KOPT-K1 (cell line): ENCODE measurements around the gene CACNA1E.

Experiments used
- H3K27ac ChIP-seq: fragments of 200-600 bp; sonication (generic); 2 replicates; pipeline ENCODE4 v1.5.1; 2016; ENCODE audit warnings: antibody characterized with exemption, mild to moderate bottlenecking, low read depth, low read length; ENCODE audit not compliant: poor library complexity, severe bottlenecking
- H3K36me3 ChIP-seq: fragments of 200-600 bp; sonication (generic); 2 replicates; pipeline ENCODE4 v1.5.1; 2017; ENCODE audit warnings: antibody characterized with exemption, mild to moderate bottlenecking, low read length, moderate library complexity; ENCODE audit not compliant: insufficient read depth
- H3K9me3 ChIP-seq: fragments of 200-600 bp; sonication (generic); 2 replicates; pipeline ENCODE4 v1.5.1; 2017; ENCODE audit warnings: antibody characterized with exemption, low read length, mild to moderate bottlenecking; ENCODE audit not compliant: insufficient read depth, poor library complexity, severe bottlenecking

Gene CACNA1E

DNA sequence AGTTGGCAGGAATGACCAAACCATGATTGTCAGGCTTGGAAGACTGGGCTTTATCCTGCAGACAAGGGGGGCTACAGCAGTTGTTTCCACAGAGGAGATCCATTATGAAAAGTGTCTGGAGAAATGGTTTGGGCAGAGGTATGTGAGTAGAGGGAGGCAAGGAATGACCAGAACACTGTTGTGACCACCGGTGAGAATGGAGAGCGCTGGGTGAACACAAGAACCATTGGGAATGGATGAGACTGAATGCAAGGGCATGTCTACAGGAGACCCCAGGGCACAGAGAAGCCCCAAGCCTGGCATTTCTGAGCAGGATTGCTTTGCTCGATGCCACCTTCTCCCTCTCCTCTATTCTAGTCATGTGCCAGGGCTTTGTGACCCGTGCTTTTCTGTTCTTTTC, 125.1 kb downstream of the CACNA1E start:
- H3K9me3 ChIP-seq: no peaks in the 10 kb centered on the region
- H3K36me3 ChIP-seq: no peaks in the 10 kb centered on the region
- no peak overlapping the region for H3K27ac ChIP-seq

GRCh38 chr1:181608948-181609347, 125.6 kb downstream of the CACNA1E start:
- no peaks in the 10 kb centered on the region for H3K36me3 ChIP-seq
- no peak overlapping the region for H3K27ac ChIP-seq
- no peaks in the 10 kb centered on the region for H3K9me3 ChIP-seq

- Histone ChIP-seq H3K9me3 (no peaks in the 10 kb centered on the region), H3K27ac (no peak overlapping the region), H3K36me3 (no peaks in the 10 kb centered on the region)
Observed at GRCh38 chr1:181612100-181612499, 128.8 kb downstream of the CACNA1E start.

- no peaks in the 10 kb centered on the region for H3K36me3 ChIP-seq
- no peaks in the 10 kb centered on the region for H3K9me3 ChIP-seq
- H3K27ac ChIP-seq: no peak overlapping the region
Observed at GRCh38 chr1:181618559-181618958, 135.2 kb downstream of the CACNA1E start.

DNA sequence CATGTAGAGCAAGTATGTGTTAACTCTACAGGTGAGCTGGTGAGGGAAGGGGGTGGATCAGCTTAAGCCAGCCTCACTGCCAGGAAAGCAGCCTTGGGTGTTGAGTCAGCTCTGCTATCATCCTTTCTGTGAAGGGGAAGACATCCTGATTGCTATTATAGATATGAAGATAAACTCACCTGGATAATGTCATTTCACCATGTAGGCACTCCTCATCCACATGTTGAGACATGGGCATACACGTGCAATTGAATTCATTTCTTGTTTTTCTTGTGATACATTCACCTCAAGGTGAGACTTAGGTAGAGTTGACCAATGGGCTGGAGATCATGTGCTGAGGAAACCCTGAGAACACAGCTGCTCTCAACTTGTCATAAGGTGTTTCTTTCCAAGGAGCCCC, 136.9 kb downstream of the CACNA1E start:
- Histone ChIP-seq H3K36me3 (no peaks in the 10 kb centered on the region), H3K9me3 (no peaks in the 10 kb centered on the region), H3K27ac (no peak overlapping the region)

GRCh38 chr1:181623850-181624249, 140.5 kb downstream of the CACNA1E start:
- Histone ChIP-seq H3K9me3 (no peaks in the 10 kb centered on the region), H3K27ac (no peak overlapping the region), H3K36me3 (no peaks in the 10 kb centered on the region)

DNA sequence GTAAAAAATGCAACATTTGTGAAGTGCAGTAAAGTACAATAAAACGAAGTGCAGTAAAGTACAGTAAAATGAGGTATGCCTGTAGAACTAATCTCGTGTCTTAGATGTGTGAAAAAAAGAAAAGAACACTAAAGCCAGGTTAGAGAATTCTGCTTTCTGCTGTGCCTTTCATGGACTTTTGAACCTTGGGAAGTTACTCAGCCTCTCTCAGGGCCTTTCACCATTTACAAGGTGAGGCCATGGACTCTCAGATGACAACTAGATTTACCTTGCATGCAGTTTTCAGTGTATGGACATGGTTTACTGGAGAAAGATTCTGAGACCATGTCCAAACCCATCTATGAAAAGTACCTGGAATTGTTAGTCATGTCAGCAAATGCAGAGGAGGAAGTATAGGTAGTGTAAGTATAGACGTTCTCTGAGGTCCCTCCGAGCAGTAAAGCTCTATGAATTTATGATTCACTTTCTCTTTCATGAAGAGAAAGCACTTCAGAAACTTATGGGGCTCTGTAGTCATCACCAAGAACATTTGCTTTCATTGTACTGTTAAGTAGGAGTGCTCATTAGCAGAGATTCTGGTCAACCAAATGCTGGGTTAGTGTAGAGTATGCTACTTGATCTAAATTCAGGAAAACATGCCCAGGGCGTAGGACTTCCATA, 143.1 kb downstream of the CACNA1E start:
- H3K9me3 ChIP-seq: no peaks in the 10 kb centered on the region
- H3K36me3 ChIP-seq: no peaks in the 10 kb centered on the region
- H3K27ac ChIP-seq: no peak overlapping the region

GRCh38 chr1:181630398-181630797, 147.1 kb downstream of the CACNA1E start:
- H3K27ac ChIP-seq: no peak overlapping the region
- H3K9me3 ChIP-seq: no peaks in the 10 kb centered on the region

DNA sequence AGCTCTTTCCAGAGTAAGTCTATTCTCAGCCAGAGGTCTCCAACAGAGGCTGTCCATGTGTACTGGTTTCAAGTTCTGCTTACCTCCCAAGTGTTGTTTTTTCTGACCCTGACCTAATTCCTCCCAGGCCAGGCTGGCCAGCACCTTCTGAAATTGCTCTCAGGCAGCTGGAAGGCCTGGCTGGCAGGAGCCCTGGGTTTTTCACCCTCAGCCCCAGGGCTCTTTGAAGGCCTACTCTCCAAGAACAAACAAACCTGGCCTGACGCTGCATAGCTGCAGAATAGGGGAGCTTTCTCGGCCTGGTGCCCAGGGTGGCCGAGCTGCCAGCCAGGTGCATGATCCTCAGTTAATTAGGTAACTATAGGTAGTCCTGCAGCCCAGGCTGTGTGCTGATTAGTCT, 147.5 kb downstream of the CACNA1E start:
- no peaks in the 10 kb centered on the region for H3K9me3 ChIP-seq
- H3K27ac ChIP-seq: no peak overlapping the region
- no peaks in the 10 kb centered on the region for H3K36me3 ChIP-seq

More at GRCh38 chr1:181630398-181630797, 147.1 kb downstream of the CACNA1E start:
- H3K36me3 ChIP-seq: no peaks in the 10 kb centered on the region

- Histone ChIP-seq H3K36me3 (no peaks in the 10 kb centered on the region), H3K9me3 (no peaks in the 10 kb centered on the region), H3K27ac (no peak overlapping the region)
Observed at GRCh38 chr1:181632492-181632891, 149.2 kb downstream of the CACNA1E start.

DNA sequence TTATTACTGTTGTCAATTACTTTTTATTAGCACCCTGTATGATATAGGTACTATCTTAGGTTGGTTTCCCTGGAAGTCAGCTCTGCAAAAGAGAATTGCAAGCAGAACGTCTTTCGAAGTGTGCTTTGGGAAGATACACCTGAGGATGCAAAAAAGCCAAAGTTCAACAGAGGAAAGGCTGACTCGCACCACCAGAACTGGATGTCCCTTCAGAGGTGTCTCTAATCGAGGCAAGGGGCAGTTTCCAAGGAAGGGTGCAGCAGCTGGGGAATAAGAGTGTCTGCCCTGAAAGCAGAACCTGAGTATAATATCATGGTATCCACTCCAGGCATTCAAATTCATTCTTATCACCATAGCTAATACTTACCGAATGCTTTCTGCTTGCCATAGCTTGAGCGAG, 149.6 kb downstream of the CACNA1E start:
- no peaks in the 10 kb centered on the region for H3K36me3 ChIP-seq
- H3K27ac ChIP-seq: no peak overlapping the region
- no peaks in the 10 kb centered on the region for H3K9me3 ChIP-seq

DNA sequence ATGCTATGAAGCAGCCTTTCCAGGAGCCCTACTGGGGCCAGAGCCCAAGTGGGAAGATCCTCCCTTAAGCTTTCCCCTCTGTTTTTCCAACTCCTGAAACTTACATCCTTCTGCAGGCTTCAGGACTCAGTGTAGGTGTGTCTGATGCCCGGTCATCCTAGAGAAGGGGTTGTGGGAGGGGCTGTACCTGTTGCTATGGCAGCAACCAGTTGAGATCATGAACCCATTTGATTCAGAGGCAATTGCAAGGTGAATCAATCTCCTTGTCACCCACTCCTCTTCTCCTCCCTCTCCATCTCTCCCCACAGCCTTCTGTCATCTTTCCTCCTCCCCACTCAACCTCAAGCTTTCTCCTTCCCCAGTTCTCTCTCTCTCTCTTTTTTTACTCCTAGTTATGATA, 151.8 kb downstream of the CACNA1E start:
- H3K9me3 ChIP-seq: no peaks in the 10 kb centered on the region
- no peaks in the 10 kb centered on the region for H3K36me3 ChIP-seq

DNA sequence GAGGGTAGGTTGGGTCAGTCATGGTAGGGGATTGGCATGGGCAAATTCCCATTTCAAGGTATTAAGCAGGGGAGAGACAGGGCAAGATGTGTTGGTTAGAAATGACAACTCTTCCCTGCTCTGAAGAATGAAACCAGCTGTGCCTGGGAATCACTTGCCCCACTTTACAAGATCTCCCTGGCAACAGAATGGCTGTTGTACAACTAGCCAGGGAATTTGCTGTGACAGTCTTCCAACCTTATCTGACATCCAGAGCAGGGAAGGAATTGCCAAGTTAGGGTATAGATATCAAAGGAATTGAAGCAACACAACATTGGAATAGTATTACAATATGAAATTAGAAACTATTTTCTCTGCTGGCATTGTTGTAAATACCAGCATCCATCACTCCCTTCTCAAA, 154.7 kb downstream of the CACNA1E start:
- H3K36me3 ChIP-seq: no peaks in the 10 kb centered on the region
- no peak overlapping the region for H3K27ac ChIP-seq
- no peaks in the 10 kb centered on the region for H3K9me3 ChIP-seq

More for the DNA sequence above, 151.8 kb downstream of the CACNA1E start:
- H3K27ac ChIP-seq: no peak overlapping the region

DNA sequence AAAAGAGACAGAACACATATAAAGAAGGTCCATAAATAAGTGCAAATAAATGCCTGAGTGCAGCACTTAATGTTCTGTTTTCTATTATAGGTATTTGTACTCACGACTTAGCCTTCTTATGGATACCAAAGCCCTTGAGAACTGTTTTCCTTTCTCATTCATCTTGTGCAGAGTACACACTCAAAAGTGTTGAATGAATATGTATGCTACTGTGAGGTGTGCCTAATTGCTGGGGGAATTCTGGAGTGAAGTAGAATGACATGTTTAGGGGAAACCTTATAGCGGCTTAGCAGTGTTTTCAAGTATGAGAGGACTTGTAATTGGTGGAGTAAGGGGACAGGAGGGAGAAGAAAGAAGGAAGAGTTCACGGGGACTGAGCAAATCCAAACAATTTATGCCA, 157.6 kb downstream of the CACNA1E start:
- Histone ChIP-seq H3K36me3 (no peaks in the 10 kb centered on the region), H3K27ac (no peak overlapping the region), H3K9me3 (no peaks in the 10 kb centered on the region)

DNA sequence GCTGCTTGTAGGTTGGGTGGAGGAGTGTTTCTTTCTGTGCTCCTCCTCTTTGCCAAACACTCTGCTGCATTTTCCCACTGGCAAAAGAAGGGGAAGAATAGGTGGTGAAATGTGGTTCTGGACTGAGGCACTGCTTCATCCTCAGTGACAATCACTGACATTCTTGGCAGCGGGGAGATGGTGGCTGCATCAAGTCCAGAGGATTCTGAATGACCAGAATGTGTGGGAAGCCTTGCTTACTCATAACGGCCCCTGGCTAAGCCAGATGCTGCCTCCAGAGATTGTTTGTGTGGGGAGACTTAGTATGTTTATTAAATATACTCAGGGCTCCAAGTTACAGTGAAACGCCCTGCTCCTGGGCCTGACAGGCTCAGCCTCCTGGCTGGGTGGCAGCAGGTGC, 160.3 kb downstream of the CACNA1E start:
- H3K27ac ChIP-seq: no peak overlapping the region
- H3K36me3 ChIP-seq: no peaks in the 10 kb centered on the region
- no peaks in the 10 kb centered on the region for H3K9me3 ChIP-seq

GRCh38 chr1:181645171-181645570, 161.9 kb downstream of the CACNA1E start:
- Histone ChIP-seq H3K36me3 (no peaks in the 10 kb centered on the region), H3K27ac (no peak overlapping the region), H3K9me3 (no peaks in the 10 kb centered on the region)
